Pulmonary artery endothelial cell (primary cell): ENCODE results near the gene PLEKHG2. TPM values are rescaled to one million over a fixed set of nuclear protein-coding genes. Genes with fewer than 3 reads are reported as not detected.
A peak's percentile ranks its signal among the peaks of the same experiment; 100 is the strongest.

Source experiments
- DNase-seq: peaks from one replicate; pipeline ENCODE4 v3.0.0-alpha.2; 2011; ENCODE audit warnings: low read depth, low spot score
- total RNA-seq: library from RNA; depleted of rRNA; stranded (reverse); fragments of >200 nt; gene quantifications from 2 replicates; pipeline ENCODE4 v1.2.3, GENCODE V29; 2014

Gene PLEKHG2
- total RNA-seq, 1 donor from 2014 or later, result 13.2 TPM

- no peak for DNase-seq
Measured at GRCh38 chr19:39384839-39385568, 27.5 kb upstream of the PLEKHG2 start.

DNA sequence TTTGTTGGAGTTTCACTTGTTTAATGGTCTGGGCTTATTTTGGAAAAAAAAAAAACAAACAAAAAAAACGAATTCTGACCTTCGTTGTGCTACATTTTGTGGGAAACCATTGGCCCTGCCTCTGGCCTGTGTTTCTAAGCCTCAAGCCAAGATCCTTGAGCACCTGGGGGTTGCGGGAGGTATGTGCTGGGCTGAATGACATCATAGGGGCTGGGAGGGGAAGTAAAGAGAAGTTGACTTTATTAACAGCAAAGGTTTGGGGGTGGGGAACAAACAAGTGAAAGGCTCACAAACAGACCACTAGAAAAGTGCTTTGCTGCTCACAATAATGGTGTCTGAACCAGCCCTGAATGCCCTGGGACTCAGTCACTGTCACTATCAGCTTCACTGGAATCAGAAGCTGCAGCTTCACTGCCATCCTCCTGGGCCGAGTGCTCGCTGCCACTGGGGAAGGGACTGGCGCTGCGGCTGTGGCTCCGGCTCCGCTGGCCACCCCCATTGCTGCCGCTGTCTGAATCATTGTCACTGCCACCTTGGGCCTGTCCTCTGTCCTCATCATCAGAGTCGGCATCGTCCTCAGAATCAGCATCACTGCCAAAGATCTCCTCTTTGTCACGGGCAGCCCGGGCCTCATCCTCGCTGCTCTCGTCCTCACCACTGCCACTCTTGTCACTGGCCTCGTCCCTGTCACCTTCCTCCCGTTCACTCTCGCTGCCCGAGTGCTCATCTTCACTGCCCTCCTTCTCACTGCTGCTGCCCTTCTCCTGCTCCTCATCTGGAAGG, 26.6 kb upstream of the PLEKHG2 start:
- no peak for DNase-seq

DNA sequence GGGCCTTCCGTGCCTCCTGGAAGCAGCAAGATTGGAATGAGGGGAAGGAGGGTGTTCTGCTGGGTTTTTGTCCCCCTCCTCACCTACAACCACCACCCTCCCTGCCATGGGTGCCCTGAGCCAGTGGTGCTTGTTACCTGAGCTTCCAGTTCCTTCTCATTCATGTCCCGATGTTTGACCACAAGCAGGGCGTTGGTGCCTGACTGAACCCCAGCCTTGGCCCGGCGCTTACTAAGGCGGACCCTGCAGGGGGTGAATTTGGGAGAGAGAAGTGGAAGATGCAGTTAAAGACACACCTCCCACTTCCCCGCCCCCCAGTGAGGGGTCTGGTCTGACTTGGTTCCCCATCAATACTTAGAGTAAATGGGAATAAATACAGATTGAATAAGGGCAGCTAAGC, 25.9 kb upstream of the PLEKHG2 start:
- no peak for DNase-seq

GRCh38 chr19:39388657-39389056, 23.8 kb upstream of the PLEKHG2 start:
- DNase-seq, result no peak

GRCh38 chr19:39389631-39390414, 22.6 kb upstream of the PLEKHG2 start:
- no peak for DNase-seq

GRCh38 chr19:39390451-39390750, 22.1 kb upstream of the PLEKHG2 start:
- DNase-seq, result no peak

GRCh38 chr19:39390751-39391437, 21.6 kb upstream of the PLEKHG2 start, which contains the start of the genes MED29 and PAF1:
Gene MED29 (plus strand): TSS chr19:39391378. CDS start chr19:39391423, 45 bp downstream.
Gene PAF1 (minus strand): TSS chr19:39391106. CDS start chr19:39390864, 242 bp downstream.
- DNase-seq, result peak; percentile 99

DNA sequence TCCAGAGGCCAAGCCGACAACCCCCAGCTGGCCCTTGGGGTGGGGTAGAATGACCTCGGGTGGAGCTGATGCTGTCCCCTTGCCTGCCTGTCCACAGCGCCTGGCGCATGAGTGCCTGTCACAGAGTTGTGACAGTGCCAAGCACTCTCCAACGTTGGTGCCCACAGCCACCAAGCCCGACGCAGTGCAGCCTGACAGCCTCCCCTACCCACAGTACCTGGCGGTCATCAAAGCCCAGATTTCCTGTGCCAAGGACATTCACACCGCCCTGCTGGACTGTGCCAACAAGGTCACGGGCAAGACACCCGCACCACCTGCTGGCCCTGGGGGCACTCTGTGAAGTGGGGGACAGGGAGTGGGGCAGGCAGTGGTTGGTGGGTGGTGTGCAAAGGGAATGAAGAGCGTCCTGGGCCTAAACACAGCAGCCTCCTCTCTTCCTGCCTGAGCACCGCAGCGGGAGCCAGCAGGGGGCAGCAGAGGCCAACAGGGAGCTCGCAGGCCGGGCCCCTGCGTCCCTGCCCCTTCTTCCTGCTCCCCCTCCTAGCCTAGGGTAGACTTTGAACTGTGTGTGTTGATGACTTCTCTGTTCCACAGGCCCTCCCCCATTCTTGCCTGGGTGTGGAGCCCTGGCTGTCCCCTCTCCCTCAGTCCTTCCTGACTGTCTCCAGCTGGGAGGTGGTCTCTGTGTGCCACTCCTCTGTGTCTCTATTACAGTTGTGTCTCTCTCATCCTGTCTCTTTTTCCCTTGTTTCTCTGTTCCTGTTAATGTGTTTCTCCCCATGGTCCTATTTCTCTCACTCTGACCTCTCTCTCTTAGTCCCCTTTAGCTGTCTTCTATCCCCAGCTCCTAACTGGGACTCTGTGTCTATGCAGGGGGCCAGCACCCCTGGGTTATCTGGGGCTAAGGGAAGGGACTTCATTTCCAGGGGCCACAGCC, 14.8 kb upstream of the PLEKHG2 start:
- no peak for DNase-seq

- DNase-seq, result no peak
Measured at GRCh38 chr19:39398297-39398864, 14.1 kb upstream of the PLEKHG2 start.

- no peak for DNase-seq
Measured at GRCh38 chr19:39399668-39400050, 12.8 kb upstream of the PLEKHG2 start.

- no peak for DNase-seq
Measured at GRCh38 chr19:39400061-39400460, 12.4 kb upstream of the PLEKHG2 start.

- DNase-seq, result no peak
Measured at GRCh38 chr19:39401070-39401548, 11.4 kb upstream of the PLEKHG2 start.

- no peak for DNase-seq
Measured at GRCh38 chr19:39401549-39402345, 10.7 kb upstream of the PLEKHG2 start.

DNA sequence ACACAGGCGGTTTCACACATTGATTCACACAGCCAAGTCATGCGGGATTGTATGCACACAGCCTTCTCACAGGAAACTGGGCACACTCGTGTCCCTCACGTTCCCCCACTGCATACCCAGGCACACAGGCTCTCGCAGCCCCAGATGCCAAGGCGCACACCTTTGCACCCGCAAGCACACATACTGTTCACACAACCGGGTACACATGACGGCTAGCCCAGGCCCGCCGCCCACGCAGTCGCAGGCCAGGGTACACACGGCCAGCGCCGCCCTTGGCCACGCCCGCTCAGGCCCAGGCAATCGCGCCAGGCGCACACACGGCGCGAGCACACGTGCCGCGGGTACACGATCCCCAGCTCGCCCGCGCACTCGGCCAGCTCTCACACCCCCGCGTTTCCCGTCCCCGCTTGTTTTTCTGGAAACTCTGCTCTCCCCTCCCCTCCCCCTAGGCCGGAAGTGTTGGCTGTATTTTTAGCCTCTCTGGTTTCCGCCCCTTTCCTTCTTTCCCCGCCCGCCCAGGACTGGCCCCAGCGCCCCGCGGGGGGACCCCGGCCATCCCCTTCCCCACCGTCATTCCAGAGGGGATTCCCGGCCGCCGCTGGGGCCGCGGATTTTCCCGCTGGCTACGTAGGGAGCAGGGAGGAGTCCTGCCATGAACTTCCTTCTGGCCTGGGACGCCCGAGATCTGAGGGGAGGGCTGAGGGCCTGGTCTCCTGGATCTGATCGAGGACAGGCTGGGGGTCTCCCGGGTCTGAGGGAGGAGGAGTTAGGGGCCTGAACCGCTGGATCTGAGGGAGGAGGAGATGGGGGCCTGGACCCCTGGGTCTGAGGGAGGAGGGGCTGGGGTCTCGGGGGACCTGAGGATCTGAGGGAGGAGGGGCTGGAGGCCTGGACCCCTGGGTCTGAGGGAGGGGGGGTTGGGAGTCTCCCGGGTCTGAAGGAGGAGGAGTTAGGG, 9.8 kb upstream of the PLEKHG2 start:
- DNase-seq, result peak; percentile 84

GRCh38 chr19:39403331-39404312, 8.8 kb upstream of the PLEKHG2 start:
- DNase-seq, result peak; percentile 99

DNA sequence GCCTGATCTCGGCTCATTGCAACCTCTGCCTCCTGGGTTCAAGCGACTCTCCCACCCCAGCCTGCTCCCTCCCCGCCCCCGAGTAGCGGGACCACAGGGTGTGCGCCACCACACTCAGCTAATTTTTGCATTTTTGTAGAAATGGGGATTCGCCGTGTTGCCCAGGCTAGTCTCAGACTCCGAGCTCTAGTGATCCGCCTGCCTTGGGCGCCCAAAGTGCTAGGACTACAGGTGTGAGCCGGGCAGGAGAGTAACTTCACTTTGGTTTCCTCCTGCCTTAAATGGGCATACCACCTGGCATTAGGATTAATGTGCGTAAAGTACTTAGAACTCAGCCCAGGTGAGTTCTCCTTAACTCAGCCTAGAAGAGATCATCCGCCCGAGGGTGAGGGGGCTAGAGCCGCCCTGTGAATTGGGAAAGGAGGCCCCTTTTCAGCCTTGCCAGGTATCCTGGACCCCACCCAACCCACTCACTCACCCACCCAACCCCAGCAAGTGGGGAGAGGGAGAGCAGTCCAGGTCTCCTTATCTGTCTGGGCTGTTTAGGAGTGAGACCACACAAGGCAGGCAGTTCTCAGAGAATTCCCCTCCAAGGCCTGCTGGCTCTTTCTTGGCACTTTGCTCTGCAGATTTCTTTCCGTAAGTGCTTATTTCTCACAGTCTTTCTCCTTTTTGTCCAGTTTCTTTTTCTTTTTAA, 7.1 kb upstream of the PLEKHG2 start:
- DNase-seq, result no peak
